ENCODE measurements around the gene RAB23. TPM values are rescaled to one million over a fixed set of nuclear protein-coding genes. Genes with fewer than 3 reads are reported as not detected.

RAB23 gene
- total and polyA plus RNA-seq, 2 of the 8 experiments (the other 6 are each of a cell fraction or from before 2014, with no cell fraction given) = 6.5 to 17.2 TPM

DNA sequence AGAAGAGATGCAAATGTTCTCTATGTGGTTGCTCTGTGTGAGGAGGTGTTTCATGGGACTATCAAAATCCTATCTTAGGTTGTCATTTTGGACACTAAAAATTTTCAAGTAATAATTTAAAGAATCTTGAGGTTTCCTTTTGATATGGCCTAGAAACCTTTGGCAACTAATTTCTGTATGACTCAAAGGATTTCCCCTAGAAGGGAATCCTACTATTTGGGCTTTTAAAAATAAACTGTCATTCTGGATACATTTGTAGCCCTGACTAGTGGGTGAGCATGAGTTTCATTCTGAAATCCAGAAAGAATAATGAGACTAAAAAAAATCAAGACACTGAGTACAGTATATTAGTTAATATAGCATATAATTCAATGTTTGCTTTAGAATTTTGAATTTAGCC lies 25.5 kb upstream of the RAB23 start:
- no peak overlapping the region for H3K56ac ChIP-seq (replicated peaks; ENCODE audit: insufficient read length, low read depth, low read length)
- no peak for DNase-seq (ENCODE audit: low read depth in 1 of 2, low spot score in 2 of 2)

More for the DNA sequence above, 25.5 kb upstream of the RAB23 start:
- Histone ChIP-seq H3K9me3 (ENCODE audit: insufficient read depth in 2 of 2, low read depth in 1 of 2, low read length in 1 of 2) (no peaks in the 10 kb centered on the region), H2AFZ (ENCODE audit: low read length) (no peak overlapping the region), H3K4me1 (replicated peaks in 1 of 4; ENCODE audit: control insufficient read depth in 3 of 4, insufficient read depth in 4 of 4, low read length in 3 of 4) (no peaks in the 10 kb centered on the region), H3K18ac (ENCODE audit: extremely low read depth, low read length) (no peak overlapping the region), H3K23me2 (ENCODE audit: low read depth, low read length) (no peaks in the 10 kb centered on the region), H3K36me3 (ENCODE audit: control insufficient read depth in 2 of 4, insufficient read depth in 4 of 4, low read length in 3 of 4) (no peaks in the 10 kb centered on the region), H4K91ac (replicated peaks; ENCODE audit: insufficient read length, low read length) (no peak overlapping the region), H3K4me3 (ENCODE audit: extremely low read depth in 1 of 4, insufficient read depth in 2 of 4, low read depth in 3 of 4, low read length in 4 of 4) (no peak overlapping the region), H3K4me2 (ENCODE audit: insufficient read depth in 1 of 2, low read depth in 2 of 2, low read length in 2 of 2) (no peak overlapping the region), H3K27ac (ENCODE audit: low read depth, low read length) (no peak overlapping the region), H3K79me1 (ENCODE audit: low read depth, low read length) (no peaks in the 10 kb centered on the region), H3K4ac (replicated peaks; ENCODE audit: insufficient read length, low read depth, low read length) (no peak overlapping the region), H3K9ac (replicated peaks in 1 of 4; ENCODE audit: extremely low read depth in 1 of 4, low read depth in 3 of 4, low read length in 3 of 4) (no peak overlapping the region), H3K79me2 (ENCODE audit: control insufficient read depth in 1 of 2, insufficient read depth in 2 of 2, low read length in 2 of 2) (no peaks in the 10 kb centered on the region), H2AK5ac (ENCODE audit: low read depth, low read length) (no peak overlapping the region), H2BK5ac (ENCODE audit: low read depth, low read length) (no peak overlapping the region), H3K23ac (ENCODE audit: insufficient read length) (no peak overlapping the region), H2BK12ac (ENCODE audit: low read depth, low read length) (no peak overlapping the region), H4K5ac (ENCODE audit: insufficient read length, low read depth, low read length) (no peak overlapping the region), H3K14ac (ENCODE audit: insufficient read length) (no peak overlapping the region), H4K20me1 (replicated peaks in 1 of 2; ENCODE audit: control insufficient read depth in 1 of 2, insufficient read depth in 2 of 2, low read length in 2 of 2) (no peaks in the 10 kb centered on the region), H2BK15ac (ENCODE audit: low read length) (no peak overlapping the region), H3K27me3 (replicated peaks in 1 of 4; ENCODE audit: control insufficient read depth in 3 of 4, extremely low read depth in 1 of 4, insufficient read depth in 3 of 4, low read length in 3 of 4) (no peaks in the 10 kb centered on the region), H2BK20ac (ENCODE audit: low read length) (no peak overlapping the region), H4K8ac (ENCODE audit: extremely low read depth, insufficient read depth, low read length) (no peak overlapping the region), H2BK120ac (replicated peaks; ENCODE audit: low read depth, low read length) (no peak overlapping the region)
- CTCF ChIA-PET (ENCODE audit: partially characterized antibody) = no interaction called here
- TF ChIP-seq TAF1 (IDR thresholded peaks at IDR 0.05; ENCODE audit: low read depth, low read length) = no peak
- no peak for TF ChIP-seq CREB1 (IDR thresholded peaks at IDR 0.05)
- no peak for TF ChIP-seq RFX5 (IDR thresholded peaks at IDR 0.05; ENCODE audit: borderline replicate concordance, low read depth, low read length)
- no peak for TF ChIP-seq CBX5 (IDR thresholded peaks at IDR 0.05; ENCODE audit: low read depth, low read length)
- TF ChIP-seq FOSL1 (IDR thresholded peaks at IDR 0.05; ENCODE audit: insufficient read depth, low read depth, low read length) = no peak
- no peak for TF ChIP-seq SIRT6 (IDR thresholded peaks at IDR 0.05; ENCODE audit: low read length)
- TF ChIP-seq, protein P1, sequence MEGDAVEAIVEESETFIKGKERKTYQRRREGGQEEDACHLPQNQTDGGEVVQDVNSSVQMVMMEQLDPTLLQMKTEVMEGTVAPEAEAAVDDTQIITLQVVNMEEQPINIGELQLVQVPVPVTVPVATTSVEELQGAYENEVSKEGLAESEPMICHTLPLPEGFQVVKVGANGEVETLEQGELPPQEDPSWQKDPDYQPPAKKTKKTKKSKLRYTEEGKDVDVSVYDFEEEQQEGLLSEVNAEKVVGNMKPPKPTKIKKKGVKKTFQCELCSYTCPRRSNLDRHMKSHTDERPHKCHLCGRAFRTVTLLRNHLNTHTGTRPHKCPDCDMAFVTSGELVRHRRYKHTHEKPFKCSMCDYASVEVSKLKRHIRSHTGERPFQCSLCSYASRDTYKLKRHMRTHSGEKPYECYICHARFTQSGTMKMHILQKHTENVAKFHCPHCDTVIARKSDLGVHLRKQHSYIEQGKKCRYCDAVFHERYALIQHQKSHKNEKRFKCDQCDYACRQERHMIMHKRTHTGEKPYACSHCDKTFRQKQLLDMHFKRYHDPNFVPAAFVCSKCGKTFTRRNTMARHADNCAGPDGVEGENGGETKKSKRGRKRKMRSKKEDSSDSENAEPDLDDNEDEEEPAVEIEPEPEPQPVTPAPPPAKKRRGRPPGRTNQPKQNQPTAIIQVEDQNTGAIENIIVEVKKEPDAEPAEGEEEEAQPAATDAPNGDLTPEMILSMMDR (IDR thresholded peaks at IDR 0.05; ENCODE audit: control extremely low read depth in 1 of 3, insufficient read depth in 1 of 3, low read depth in 1 of 3, low read length in 3 of 3) = no peak
- TF ChIP-seq TEAD4 (IDR thresholded peaks at IDR 0.05; ENCODE audit: low read depth, low read length) = no peak
- no peak for TF ChIP-seq TAF7 (optimal IDR thresholded peaks at IDR 0.05; ENCODE audit: borderline replicate concordance, low read depth, low read length)
- POLR2A ChIA-PET (ENCODE audit: partially characterized antibody) = no interaction called here
- FAIRE-seq = no peak
